HepG2 (cell line): ENCODE measurements around the gene ST3GAL4. TPM values are rescaled to one million over a fixed set of nuclear protein-coding genes. Genes with fewer than 3 reads are reported as not detected.
A peak's percentile ranks its signal among the peaks of the same experiment; 100 is the strongest.

Experiments
- ATAC-seq: fragments of 200-7000 bp; cut with Tn5 transposase; 3 replicates; pipeline ENCODE4 v1.9.1; 2020; ENCODE audit warnings: mild to moderate bottlenecking, moderate library complexity
- BruUV-seq: library from RNA; stranded (reverse); fragments of 400-500 nt; replicated peaks from 2 replicates; lab custom pipeline; 2021; lab: Mats Ljungman, UMichigan
- CTCF ChIA-PET: fragments of 300-600 bp; formaldehyde crosslinking; extraction: SDS; loops from one replicate; lab custom pipeline; 2021; ENCODE audit warnings: low total read pairs, inconsistent platforms, low intra/inter-chr PET ratio; lab: Yijun Ruan, JAX
- POLR2A ChIA-PET: fragments of 350-600 bp; sonication (Branson Sonifier 250); formaldehyde crosslinking; loops from one replicate; lab custom pipeline; 2020; ENCODE audit warnings: antibody characterized with exemption, inconsistent platforms; lab: Yijun Ruan, JAX
- DNase-seq: peaks from one replicate; pipeline ENCODE4 v3.0.0-alpha.2; 2015; ENCODE audit warnings: low spot score
- FAIRE-seq: peaks from 3 replicates; lab custom pipeline; 2011; peaks lifted over from hg19 to GRCh38; lab: Jason Lieb, UNC
- H2AFZ ChIP-seq: one replicate; pipeline ENCODE4 v1.6.1; 2011; ENCODE audit warnings: low read length, inconsistent platforms
- H3K27ac ChIP-seq: fragments of 300-600 bp; 3 replicates; pipeline ENCODE4 v1.8.0; 2011; ENCODE audit warnings: mixed run types, mild to moderate bottlenecking, mixed read lengths, low read length, inconsistent platforms; ENCODE audit not compliant: insufficient read depth; ENCODE audit errors: extremely low read length
- H3K27me3 ChIP-seq, 2 experiments: fragments of 200-600 bp in 1 of 2; 2 replicates in 1 of 2; 3 replicates in 1 of 2; pipeline versions ENCODE4 v1.6.0 to v1.8.0; 2011; ENCODE audit warnings: low read length in 2 of 2, mild to moderate bottlenecking in 2 of 2, moderate library complexity in 2 of 2, inconsistent platforms in 1 of 2; ENCODE audit not compliant: insufficient read depth in 2 of 2, control insufficient read depth in 1 of 2
- H3K36me3 ChIP-seq, 2 experiments: fragments of 200-600 bp in 1 of 2; replicated peaks in 1 of 2; 2 replicates in 1 of 2; 3 replicates in 1 of 2; pipeline versions ENCODE4 v1.5.1 to v1.8.0; 2011; ENCODE audit warnings: low read length in 2 of 2, inconsistent platforms in 1 of 2; ENCODE audit not compliant: insufficient read depth in 2 of 2, control insufficient read depth in 1 of 2
- H3K4me1 ChIP-seq: 2 replicates; pipeline ENCODE4 v1.5.1; 2012; ENCODE audit warnings: low read length, inconsistent platforms; ENCODE audit not compliant: insufficient read depth
- H3K4me2 ChIP-seq: 2 replicates; pipeline ENCODE4 v1.6.0; 2011; ENCODE audit warnings: low read depth, low read length, inconsistent platforms
- H3K4me3 ChIP-seq, 3 experiments: fragments of 200-600 bp in 1 of 3; sonication (generic), shearing (Covaris generic) in 1 of 3; replicated peaks in 1 of 3; 2 replicates each; pipeline ENCODE4 v1.5.1; 2011 to 2016; ENCODE audit warnings: low read length in 3 of 3, inconsistent platforms in 2 of 3, low read depth in 2 of 3, mild to moderate bottlenecking in 2 of 3, control low read depth in 1 of 3, mixed read lengths in 1 of 3; ENCODE audit not compliant: insufficient read depth in 1 of 3
- H3K79me2 ChIP-seq: one replicate; pipeline ENCODE4 v1.6.1; 2011; ENCODE audit warnings: low read length, inconsistent platforms; ENCODE audit not compliant: insufficient read depth
- H3K9ac ChIP-seq: 2 replicates; pipeline ENCODE4 v1.6.0; 2011; ENCODE audit warnings: mild to moderate bottlenecking, low read depth, low read length, inconsistent platforms; ENCODE audit not compliant: insufficient read depth
- H3K9me3 ChIP-seq: 2 replicates; pipeline ENCODE4 v1.5.1; 2012; ENCODE audit warnings: mild to moderate bottlenecking, low read length
- H4K20me1 ChIP-seq: 2 replicates; pipeline ENCODE4 v1.6.0; 2011; ENCODE audit warnings: inconsistent platforms, mild to moderate bottlenecking, low read length, moderate library complexity; ENCODE audit not compliant: insufficient read depth
- MNT ChIP-seq: fragments of 450-650 bp; IDR thresholded peaks from 2 replicates; pipeline ENCODE4 v1.6.1; 2016
- PBX3 ChIP-seq: sonication (generic); formaldehyde crosslinking; IDR thresholded peaks from 2 replicates; pipeline ENCODE4 v1.8.1; 2023; ENCODE audit warnings: missing genetic modification reagents, inconsistent platforms, borderline replicate concordance
- SIX4 ChIP-seq: sonication (generic); formaldehyde crosslinking; IDR thresholded peaks from 2 replicates; pipeline ENCODE4 v1.4.0; 2020; ENCODE audit warnings: missing genetic modification reagents
- ZFP82 ChIP-seq: sonication (generic); formaldehyde crosslinking; IDR thresholded peaks from 2 replicates; pipeline ENCODE4 v1.5.1; 2020; ENCODE audit warnings: mild to moderate bottlenecking, missing genetic modification reagents, borderline replicate concordance
- ZNF570 ChIP-seq: sonication (generic); formaldehyde crosslinking; IDR thresholded peaks from 2 replicates; pipeline ENCODE4 v1.4.0; 2020; ENCODE audit warnings: mild to moderate bottlenecking, missing genetic modification reagents, borderline replicate concordance
- WGBS: methylation state at CpG from one replicate; pipeline ENCODE4 v1.1.6; 2017; ENCODE audit warnings: low lambda C conversion rate; 5-methylcytosine and 5-hydroxymethylcytosine counted together
- in situ Hi-C: cut with HindIII; loops from 2 replicates; pipeline ENCODE4 v1.10.0; 2017; ENCODE audit warnings: low pct_unique_long_range_greater_than_20kb; ENCODE audit not compliant: extremely low pct_ligation_motif_present
- intact Hi-C: fragments of 100-400 bp; cut with micrococcal nuclease; formaldehyde crosslinking; loops from one replicate; pipeline ENCODE4 v1.10.0; 2022; ENCODE audit not compliant: unreplicated experiment
- polyA plus RNA-seq, 8 experiments: library from polyadenylated mRNA; depleted of rRNA in 3 of 8; stranded (reverse) in 7 of 8; unstranded in 1 of 8; fragments of >200 nt; fragmentation: Illumina TruSeq in 4 of 8; extraction: Trizol in 4 of 8; gene quantifications; 2 replicates each; pipeline versions ENCODE4 v1.2.1 to v1.2.3, GENCODE V29; 2011 to 2016; ENCODE audit warnings: low read depth in 4 of 8, missing spikeins in 1 of 8, mixed read lengths in 1 of 8; ENCODE audit not compliant: insufficient read depth in 1 of 8
- total RNA-seq, 5 experiments: library from RNA; depleted of rRNA; stranded (reverse); fragments of >200 nt; fragmentation: Illumina TruSeq; extraction: Trizol; gene quantifications; 2 replicates each; pipeline ENCODE4 v1.2.3, GENCODE V29; 2016; ENCODE audit warnings: low read depth in 1 of 5
- TF ChIP-seq, protein P1 (sequence below): sonication (generic); formaldehyde crosslinking; conservative IDR thresholded peaks from 2 replicates; pipeline ENCODE4 v1.4.0; 2020; ENCODE audit warnings: mild to moderate bottlenecking, missing genetic modification reagents, moderate library complexity

Gene ST3GAL4
- total and polyA plus RNA-seq, 2 of the 13 experiments (the other 11 are each of a cell fraction or from before 2014, with no cell fraction given): 9.1 to 13.3 TPM

- TF ChIP-seq, protein P1, sequence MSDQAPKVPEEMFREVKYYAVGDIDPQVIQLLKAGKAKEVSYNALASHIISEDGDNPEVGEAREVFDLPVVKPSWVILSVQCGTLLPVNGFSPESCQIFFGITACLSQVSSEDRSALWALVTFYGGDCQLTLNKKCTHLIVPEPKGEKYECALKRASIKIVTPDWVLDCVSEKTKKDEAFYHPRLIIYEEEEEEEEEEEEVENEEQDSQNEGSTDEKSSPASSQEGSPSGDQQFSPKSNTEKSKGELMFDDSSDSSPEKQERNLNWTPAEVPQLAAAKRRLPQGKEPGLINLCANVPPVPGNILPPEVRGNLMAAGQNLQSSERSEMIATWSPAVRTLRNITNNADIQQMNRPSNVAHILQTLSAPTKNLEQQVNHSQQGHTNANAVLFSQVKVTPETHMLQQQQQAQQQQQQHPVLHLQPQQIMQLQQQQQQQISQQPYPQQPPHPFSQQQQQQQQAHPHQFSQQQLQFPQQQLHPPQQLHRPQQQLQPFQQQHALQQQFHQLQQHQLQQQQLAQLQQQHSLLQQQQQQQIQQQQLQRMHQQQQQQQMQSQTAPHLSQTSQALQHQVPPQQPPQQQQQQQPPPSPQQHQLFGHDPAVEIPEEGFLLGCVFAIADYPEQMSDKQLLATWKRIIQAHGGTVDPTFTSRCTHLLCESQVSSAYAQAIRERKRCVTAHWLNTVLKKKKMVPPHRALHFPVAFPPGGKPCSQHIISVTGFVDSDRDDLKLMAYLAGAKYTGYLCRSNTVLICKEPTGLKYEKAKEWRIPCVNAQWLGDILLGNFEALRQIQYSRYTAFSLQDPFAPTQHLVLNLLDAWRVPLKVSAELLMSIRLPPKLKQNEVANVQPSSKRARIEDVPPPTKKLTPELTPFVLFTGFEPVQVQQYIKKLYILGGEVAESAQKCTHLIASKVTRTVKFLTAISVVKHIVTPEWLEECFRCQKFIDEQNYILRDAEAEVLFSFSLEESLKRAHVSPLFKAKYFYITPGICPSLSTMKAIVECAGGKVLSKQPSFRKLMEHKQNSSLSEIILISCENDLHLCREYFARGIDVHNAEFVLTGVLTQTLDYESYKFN (CRISPR knock-in tag): no peak
- TF ChIP-seq PBX3 (CRISPR knock-in tag) (no peak), SIX4 (CRISPR knock-in tag) (no peak), ZFP82 (no peak)
- TF ChIP-seq, all 625 proteins: peak for 0
These were observed 91.1 kb downstream of the ST3GAL4 start (continued) for GRCh38 chr11:126446581-126446980.

DNA sequence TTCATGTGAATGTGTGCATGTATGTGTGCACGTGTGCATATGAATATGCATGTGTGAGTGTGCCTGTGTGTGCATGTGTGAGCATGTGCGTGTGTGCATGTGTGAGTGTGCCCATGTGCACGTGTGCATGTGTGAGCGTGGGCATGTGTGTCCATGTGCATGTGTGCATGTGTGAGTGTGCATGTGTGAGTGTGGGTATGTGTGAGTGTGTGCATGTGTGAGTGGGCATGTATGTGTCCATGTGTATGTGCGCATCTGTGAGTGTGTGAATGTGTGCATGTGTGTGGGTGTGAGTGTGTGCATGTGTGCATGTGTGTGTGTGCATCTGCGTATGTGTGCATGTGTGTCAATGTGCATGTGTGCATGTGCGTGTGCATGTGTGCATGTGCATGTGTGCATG, 94.7 kb downstream of the ST3GAL4 start:
- Histone ChIP-seq H2AFZ (no peak overlapping the region), H3K27me3 (peaks cover 4 to 40% of the 10 kb centered on the region in 2 experiments; a peak in 4 of 5 replicates)
- CTCF ChIA-PET: no interaction called here
- TF ChIP-seq ZNF570 (CRISPR knock-in tag) (no peak), MNT (peak; percentile 94)
- TF ChIP-seq, all 625 proteins: peak for 1
- ATAC-seq (no peak), FAIRE-seq (no peak), DNase-seq (no peak)
- intact Hi-C loops: no loop called here
- Histone ChIP-seq H3K36me3 (no peaks in the 10 kb centered on the region; a peak in 1 of 5 replicates), H3K4me2 (no peak overlapping the region), H3K4me1 (no peaks in the 10 kb centered on the region), H4K20me1 (no peaks in the 10 kb centered on the region), H3K9ac (no peak overlapping the region), H3K27ac (no peak overlapping the region), H3K79me2 (no peaks in the 10 kb centered on the region), H3K9me3 (peaks cover 12% of the 10 kb centered on the region; the same call in 1 of the 2 replicates), H3K4me3 (no peak overlapping the region)
- POLR2A ChIA-PET: no interaction called here
- BruUV-seq: no TSS peak
- in situ Hi-C loops: no loop called here
- 80% methylated on average over 7 of the region's 7 CpGs for WGBS
